ENCODE measurements around the gene OXT.

DNA sequence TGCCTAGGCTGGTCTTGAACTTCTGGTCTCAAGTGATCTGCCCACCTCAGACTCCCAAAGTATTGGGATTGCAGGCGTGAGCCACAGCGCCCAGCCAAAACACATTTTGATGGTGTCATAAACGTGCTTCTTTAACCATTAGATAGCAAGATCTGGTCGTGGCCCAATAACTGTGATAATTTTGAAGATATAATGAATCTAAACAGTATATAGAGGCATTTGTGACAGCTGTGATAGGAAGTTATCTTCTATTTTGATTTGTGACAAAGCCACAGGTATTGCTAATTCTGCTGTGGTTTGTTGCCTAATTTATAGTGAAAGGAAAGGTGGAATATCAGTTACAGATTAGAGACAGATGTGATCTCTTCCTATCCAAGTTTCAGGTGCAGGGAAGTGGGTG is 695 bp upstream of the OXT start:
- TF ChIP-seq, protein P1, sequence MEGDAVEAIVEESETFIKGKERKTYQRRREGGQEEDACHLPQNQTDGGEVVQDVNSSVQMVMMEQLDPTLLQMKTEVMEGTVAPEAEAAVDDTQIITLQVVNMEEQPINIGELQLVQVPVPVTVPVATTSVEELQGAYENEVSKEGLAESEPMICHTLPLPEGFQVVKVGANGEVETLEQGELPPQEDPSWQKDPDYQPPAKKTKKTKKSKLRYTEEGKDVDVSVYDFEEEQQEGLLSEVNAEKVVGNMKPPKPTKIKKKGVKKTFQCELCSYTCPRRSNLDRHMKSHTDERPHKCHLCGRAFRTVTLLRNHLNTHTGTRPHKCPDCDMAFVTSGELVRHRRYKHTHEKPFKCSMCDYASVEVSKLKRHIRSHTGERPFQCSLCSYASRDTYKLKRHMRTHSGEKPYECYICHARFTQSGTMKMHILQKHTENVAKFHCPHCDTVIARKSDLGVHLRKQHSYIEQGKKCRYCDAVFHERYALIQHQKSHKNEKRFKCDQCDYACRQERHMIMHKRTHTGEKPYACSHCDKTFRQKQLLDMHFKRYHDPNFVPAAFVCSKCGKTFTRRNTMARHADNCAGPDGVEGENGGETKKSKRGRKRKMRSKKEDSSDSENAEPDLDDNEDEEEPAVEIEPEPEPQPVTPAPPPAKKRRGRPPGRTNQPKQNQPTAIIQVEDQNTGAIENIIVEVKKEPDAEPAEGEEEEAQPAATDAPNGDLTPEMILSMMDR (IDR thresholded peaks at IDR 0.05) = no peak
- no peak for TF ChIP-seq POLR2AphosphoS5 (IDR thresholded peaks at IDR 0.05)
- no peak for TF ChIP-seq POLR2A (IDR thresholded peaks at IDR 0.05)
- no peak for TF ChIP-seq EP300 (IDR thresholded peaks at IDR 0.05)

All from gastroesophageal sphincter (tissue), 3 donors.